ENCODE data around the gene C10orf71. TPM values are rescaled to one million over a fixed set of nuclear protein-coding genes. Genes with fewer than 3 reads are reported as not detected.

Gene C10orf71
- total RNA-seq, 2 donors from 2014 or later = not detected

DNA sequence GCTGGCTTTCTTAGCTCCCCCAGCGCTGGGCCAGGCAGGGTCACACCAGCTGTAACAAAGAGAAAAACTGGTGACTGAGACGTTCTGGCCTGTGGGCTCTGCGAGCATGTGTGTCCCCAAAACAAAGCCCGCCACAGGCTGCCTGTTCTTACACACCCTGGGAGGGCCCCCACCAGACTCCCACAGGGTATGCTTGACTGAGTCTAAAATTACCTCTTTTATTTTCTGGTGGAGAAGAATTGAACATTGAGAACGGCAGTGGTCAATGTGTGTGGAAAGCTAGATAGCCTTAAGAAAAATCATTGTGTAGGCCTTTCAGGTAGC lies 808 bp downstream of the C10orf71 start:
- H3K9me3 Mint-ChIP-seq = no peaks in the 10 kb centered on the region
- no peaks in the 10 kb centered on the region for H3K36me3 Mint-ChIP-seq
- no peak overlapping the region for H3K27ac Mint-ChIP-seq
- no peak for DNase-seq (ENCODE audit: low spot score in 2 of 2)
- no peak for ATAC-seq

GRCh38 chr10:49300140-49300974 lies 1.4 kb downstream of the C10orf71 start:
- Mint-ChIP-seq H3K27ac (no peak overlapping the region), H3K36me3 (no peaks in the 10 kb centered on the region), H3K9me3 (no peaks in the 10 kb centered on the region)
- DNase-seq (ENCODE audit: low spot score in 2 of 2) (no peak), ATAC-seq (no peak)

DNA sequence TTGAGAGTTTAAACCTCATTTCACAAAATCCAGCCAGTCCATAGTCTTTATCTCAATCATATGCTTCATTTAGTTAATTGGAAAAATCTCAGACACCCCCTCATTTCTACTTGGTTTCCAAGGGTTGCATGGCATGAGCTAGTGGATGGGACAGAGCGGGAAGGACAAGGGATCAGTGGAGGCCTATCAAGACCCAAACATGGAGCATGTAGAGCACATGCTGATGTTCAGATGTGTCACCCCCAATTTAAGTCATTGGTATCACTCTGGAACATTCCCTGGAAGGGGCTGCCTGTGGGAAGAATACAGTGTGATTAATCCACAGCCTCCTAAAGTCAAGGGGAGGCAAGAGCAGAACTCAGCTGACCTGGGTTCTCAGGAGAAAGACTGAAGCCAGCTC lies 2.3 kb downstream of the C10orf71 start:
- ATAC-seq = no peak
- no peaks in the 10 kb centered on the region for H3K36me3 Mint-ChIP-seq
- no peak for DNase-seq (ENCODE audit: low spot score in 2 of 2)
- no peaks in the 10 kb centered on the region for H3K9me3 Mint-ChIP-seq
- H3K27ac Mint-ChIP-seq = no peak overlapping the region

DNA sequence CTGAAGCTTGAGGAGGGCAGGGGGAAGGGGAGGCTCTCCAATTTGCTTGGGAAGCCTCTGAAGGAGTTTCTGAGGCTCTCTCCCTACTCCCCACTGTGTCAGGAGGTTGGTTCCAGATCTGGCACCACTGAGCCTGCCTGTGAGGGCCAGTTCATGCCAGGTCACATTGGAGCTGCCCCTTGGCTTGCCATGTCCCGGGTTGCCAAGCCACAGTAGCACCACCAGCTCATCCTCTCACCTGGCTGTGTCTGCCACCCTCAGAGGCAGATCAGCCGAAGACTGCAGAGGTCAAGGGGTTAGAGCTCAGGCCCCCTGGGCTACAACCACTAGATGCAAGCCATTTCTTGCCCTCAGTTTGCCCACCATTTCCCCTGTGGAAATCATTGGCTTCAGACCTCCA lies 3.1 kb downstream of the C10orf71 start:
- Mint-ChIP-seq H3K27ac (no peak overlapping the region), H3K9me3 (no peaks in the 10 kb centered on the region), H3K36me3 (no peaks in the 10 kb centered on the region)
- ATAC-seq (no peak), DNase-seq (ENCODE audit: low spot score in 2 of 2) (no peak)

DNA sequence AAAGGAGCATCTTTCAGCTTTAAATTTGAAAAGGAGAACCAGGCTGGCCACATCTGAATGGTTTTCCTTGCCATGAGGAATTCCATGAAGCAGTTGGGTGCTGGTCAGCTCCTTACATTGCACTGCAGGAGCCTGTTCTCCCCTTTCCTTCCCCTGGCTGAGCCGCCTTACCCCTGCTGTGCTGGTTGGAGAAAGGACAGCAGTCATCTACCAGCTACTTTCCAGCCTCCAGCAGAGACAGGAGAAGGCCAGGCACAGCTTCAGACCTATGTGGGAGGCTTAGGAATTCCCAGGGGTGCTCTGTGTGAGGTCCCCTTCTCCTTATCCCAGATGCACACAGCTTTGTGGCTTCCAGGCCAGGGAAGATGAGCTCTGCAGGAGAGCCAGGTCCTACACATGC lies 4.7 kb downstream of the C10orf71 start:
- DNase-seq (ENCODE audit: low spot score in 2 of 2) (no peak), ATAC-seq (no peak)
- no peaks in the 10 kb centered on the region for H3K36me3 Mint-ChIP-seq
- no peaks in the 10 kb centered on the region for H3K9me3 Mint-ChIP-seq
- H3K27ac Mint-ChIP-seq = no peak overlapping the region

DNA sequence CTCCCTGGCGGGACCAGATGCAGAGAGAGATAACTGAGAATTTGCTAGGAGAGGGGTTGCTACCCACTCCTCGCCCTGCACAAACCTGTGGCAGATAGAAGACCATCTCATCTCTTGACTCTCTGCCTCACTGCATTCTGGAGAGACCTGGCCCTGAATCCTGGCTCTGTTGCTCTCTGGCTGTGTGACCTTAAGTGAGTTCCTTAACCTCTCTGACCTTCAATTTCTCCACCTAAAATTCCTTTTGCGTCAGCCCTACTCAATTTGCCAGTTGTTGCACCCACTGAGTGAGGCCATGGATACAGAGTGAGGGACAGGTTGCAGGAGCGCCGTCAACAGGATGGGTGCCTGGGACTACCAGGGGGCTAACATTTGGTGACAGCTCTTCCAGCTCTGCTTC lies 5.2 kb downstream of the C10orf71 start:
- H3K36me3 Mint-ChIP-seq = no peaks in the 10 kb centered on the region
- no peaks in the 10 kb centered on the region for H3K9me3 Mint-ChIP-seq
- H3K27ac Mint-ChIP-seq = no peak overlapping the region
- DNase-seq (ENCODE audit: low spot score in 2 of 2) = no peak
- ATAC-seq = no peak

DNA sequence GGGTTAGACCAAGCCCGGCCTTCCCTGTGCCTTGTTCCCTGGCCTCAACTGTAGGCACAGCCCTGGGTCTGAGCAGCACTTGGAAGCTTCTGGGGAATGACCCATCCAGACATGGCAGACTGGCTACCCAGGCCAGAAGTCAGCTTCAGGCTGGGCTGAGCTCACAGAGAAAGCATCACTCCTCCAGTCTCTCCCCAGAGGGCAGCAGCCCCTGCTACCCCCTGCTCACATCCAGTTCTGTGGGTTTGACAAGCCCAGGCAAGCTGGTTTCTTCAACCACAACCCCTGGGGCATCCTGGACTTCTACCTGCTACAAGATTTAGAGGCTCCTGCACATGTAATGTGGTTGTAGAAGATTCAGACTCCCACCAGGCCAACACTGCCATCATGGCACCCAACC lies 9.0 kb downstream of the C10orf71 start:
- Mint-ChIP-seq H3K9me3 (peaks cover 3% of the 10 kb centered on the region in 2 donors), H3K27ac (no peak overlapping the region), H3K36me3 (no peaks in the 10 kb centered on the region)
- ATAC-seq = no peak
- no peak for DNase-seq (ENCODE audit: low spot score in 2 of 2)

DNA sequence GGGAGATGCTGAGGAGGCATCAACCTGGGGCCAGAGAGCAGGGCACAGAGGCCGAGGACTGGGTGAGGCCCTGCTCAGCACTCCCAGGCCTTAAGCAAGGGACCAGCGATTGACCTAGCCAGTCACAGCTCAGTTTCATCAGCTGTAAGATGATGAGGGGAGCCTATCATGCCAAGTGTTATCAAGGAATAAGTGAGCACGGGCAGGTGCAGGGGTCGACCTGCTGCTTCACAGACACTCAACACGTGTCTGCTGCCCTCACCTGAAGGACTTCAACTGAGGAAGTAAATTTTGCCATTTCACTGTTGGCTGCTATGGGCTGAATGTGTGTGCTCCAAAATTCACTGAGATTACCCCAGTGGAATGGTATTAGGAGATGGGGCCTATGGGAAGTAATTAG lies 9.9 kb downstream of the C10orf71 start:
- ATAC-seq = no peak
- no peak for DNase-seq (ENCODE audit: low spot score in 2 of 2)
- Mint-ChIP-seq H3K27ac (no peak overlapping the region), H3K9me3 (peaks cover 3% of the 10 kb centered on the region in 2 donors), H3K36me3 (no peaks in the 10 kb centered on the region)

DNA sequence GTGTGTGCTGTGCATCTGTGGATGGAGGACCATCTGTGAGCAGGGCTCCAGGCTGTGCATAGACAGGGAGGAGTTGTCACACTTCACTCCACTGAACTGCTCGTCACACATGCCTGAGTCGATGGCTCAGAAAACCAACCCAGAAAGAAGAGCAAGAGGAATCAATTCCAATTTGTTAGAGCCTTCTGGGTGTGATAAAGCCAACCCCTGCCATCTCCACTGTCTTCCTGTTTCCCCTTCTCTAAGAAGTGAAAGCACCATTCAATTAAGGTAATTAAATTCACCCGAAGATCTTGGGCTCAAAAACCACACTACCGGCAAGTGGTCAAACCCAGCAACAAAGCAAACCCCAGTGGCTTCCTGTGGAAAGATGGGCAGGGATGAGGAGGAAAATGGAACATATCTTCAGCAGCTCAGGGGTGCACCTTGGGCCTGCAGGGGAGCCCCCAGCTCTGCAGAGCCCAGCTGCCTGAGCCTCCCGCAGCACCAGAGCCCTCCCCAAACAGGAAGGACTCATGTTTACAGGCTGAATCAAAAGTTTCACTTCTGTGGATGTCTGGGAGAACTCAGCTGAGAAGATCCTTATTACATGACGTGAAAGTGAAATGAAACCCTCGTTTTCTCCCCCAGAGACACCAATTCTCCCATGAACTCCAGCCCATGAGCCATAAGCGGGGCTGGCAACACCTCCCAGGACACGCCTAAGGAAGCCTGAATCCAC lies 10.9 kb downstream of the C10orf71 start:
- Mint-ChIP-seq H3K27ac (peak overlapping the region in 1 of 2 donors; percentile 26), H3K36me3 (no peaks in the 10 kb centered on the region), H3K9me3 (peaks cover 3% of the 10 kb centered on the region in 2 donors)
- ATAC-seq (peak; percentile 47 to 72), DNase-seq (ENCODE audit: low spot score in 2 of 2) (no peak)

DNA sequence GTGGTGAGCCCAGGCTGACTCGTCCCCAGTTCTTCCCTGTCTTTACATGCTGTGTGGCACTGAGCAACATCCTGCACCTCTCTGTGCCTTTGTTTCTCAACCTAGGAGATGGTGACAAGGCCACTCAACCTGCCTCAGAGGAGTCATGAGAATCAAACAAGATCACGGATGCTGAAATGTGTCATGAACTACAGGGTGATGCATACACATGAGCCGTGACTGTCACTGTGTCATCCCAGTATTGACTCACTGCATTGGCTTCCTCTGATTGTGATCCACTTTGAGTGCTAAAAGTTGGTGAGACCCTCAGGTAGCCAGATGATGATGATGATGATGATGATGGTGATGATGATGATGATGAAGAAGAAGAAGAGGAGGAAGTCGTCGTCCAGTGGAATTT lies 11.5 kb downstream of the C10orf71 start:
- Mint-ChIP-seq H3K9me3 (peaks cover 3% of the 10 kb centered on the region in 2 donors), H3K36me3 (no peaks in the 10 kb centered on the region), H3K27ac (no peak overlapping the region)
- ATAC-seq = peak; percentile 84 to 87
- no peak for DNase-seq (ENCODE audit: low spot score in 2 of 2)

DNA sequence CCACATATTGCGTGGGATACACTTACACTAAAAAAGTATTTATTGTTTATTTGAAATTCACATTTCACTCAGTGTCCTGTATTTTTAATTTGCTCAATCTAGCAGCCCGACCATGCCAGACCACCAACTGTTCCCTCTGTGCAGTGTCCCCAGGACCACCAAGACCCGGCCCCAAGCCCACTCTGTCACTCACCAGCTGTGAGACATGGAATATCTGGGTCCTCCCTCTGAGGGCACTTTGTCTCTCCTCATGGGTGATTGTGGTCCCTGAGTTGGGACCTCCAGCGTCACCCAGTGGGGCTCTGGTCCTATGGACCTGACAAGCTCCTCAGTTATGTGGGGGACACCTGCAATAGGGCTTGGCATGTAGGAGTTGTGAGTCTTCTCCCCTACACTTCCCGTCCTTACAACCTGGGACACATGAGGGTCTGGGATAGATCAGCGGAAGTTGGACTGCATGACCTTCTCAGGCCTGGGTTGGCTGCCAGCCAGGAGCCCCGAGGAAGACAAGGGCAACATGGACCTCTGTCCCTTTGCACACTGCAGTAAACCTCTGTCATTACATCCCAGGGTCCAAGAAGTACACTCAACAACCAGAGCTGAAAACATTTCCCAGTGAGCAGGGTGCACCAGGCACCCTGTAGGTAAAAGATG lies 12.1 kb downstream of the C10orf71 start:
- DNase-seq (ENCODE audit: low spot score in 2 of 2) (no peak), ATAC-seq (no peak)
- peaks cover 3% of the 10 kb centered on the region in 2 donors for H3K9me3 Mint-ChIP-seq
- H3K27ac Mint-ChIP-seq = no peak overlapping the region
- H3K36me3 Mint-ChIP-seq = no peaks in the 10 kb centered on the region

- no peak for ATAC-seq
- H3K27ac Mint-ChIP-seq = no peak overlapping the region
Observed at GRCh38 chr10:49311555-49312236, 12.7 kb downstream of the C10orf71 start.

GRCh38 chr10:49312246-49312869 lies 13.4 kb downstream of the C10orf71 start:
- no peaks in the 10 kb centered on the region for H3K36me3 Mint-ChIP-seq
- peaks cover 3% of the 10 kb centered on the region in 2 donors for H3K9me3 Mint-ChIP-seq
- DNase-seq (ENCODE audit: low spot score in 2 of 2) (no peak), ATAC-seq (no peak)
- no peak overlapping the region for H3K27ac Mint-ChIP-seq

More at GRCh38 chr10:49311555-49312236, 12.7 kb downstream of the C10orf71 start:
- DNase-seq (ENCODE audit: low spot score in 2 of 2) = no peak
- Mint-ChIP-seq H3K36me3 (no peaks in the 10 kb centered on the region), H3K9me3 (peaks cover 3% of the 10 kb centered on the region in 2 donors)

- Mint-ChIP-seq H3K27ac (no peak overlapping the region), H3K36me3 (no peaks in the 10 kb centered on the region), H3K9me3 (peaks cover 3% of the 10 kb centered on the region in 2 donors)
- ATAC-seq (no peak), DNase-seq (ENCODE audit: low spot score in 2 of 2) (no peak)
Observed at GRCh38 chr10:49313501-49314070, 14.6 kb downstream of the C10orf71 start.

DNA sequence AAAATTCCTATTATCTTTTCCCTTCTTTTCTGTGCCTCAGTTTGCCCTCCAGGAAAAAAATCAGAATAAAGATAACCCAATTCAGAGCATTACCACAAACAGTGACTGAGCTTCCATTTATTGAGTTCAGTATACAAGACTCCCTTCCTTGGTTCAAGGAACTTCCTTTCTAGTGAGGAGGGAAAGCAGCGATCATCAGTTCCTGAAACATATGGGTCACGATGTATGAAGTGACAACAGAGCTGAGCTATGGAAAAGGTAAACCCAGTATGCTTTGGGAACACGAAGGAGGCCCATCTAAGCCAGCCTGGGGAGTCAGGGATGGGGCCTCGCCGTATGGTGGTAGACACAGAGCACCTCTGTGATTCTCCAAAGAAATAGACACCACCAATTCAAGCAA lies 15.8 kb downstream of the C10orf71 start:
- ATAC-seq (no peak), DNase-seq (ENCODE audit: low spot score in 2 of 2) (no peak)
- Mint-ChIP-seq H3K9me3 (peaks cover 3% of the 10 kb centered on the region in 2 donors), H3K36me3 (no peaks in the 10 kb centered on the region), H3K27ac (no peak overlapping the region)

- Mint-ChIP-seq H3K36me3 (no peaks in the 10 kb centered on the region), H3K27ac (no peak overlapping the region), H3K9me3 (no peaks in the 10 kb centered on the region)
- DNase-seq (ENCODE audit: low spot score in 2 of 2) (no peak), ATAC-seq (no peak)
Observed at GRCh38 chr10:49318028-49318427, 19.1 kb downstream of the C10orf71 start.
